Pancreas (tissue), 10 donors: ENCODE results near the gene HCAR1. TPM values are rescaled to one million over a fixed set of nuclear protein-coding genes. Genes with fewer than 3 reads are reported as not detected.

ENCODE experiments used
- ATAC-seq, 4 donors: fragments of 200-7000 bp; cut with Tn5 transposase; one replicate each; pipeline versions ENCODE4 v1.8.0 to v1.9.1; 2020; ENCODE audit warnings: mild to moderate bottlenecking in 4 of 4, moderate library complexity in 4 of 4
- DNase-seq, 6 donors: peaks; one replicate each; pipeline ENCODE4 v3.0.0-alpha.2; 2020
- FAIRE-seq: peaks from 2 replicates; lab custom pipeline; 2012; peaks lifted over from hg19 to GRCh38; lab: Jason Lieb, UNC
- H3K27ac ChIP-seq, 4 donors: fragments of 200-600 bp; sonication (generic); 1 replicate in 3 of 4; 2 replicates in 1 of 4; pipeline versions ENCODE4 v1.5.0 to v1.8.0; 2020
- H3K27me3 ChIP-seq, 4 donors: fragments of 200-600 bp; one replicate each; pipeline ENCODE4 v1.8.0; 2021
- H3K36me3 ChIP-seq, 3 donors: fragments of 200-600 bp; sonication (generic) in 1 of 3; one replicate each; pipeline versions ENCODE4 v1.5.0 to v1.8.0; 2020 to 2021
- H3K4me1 ChIP-seq, 3 donors: fragments of 200-600 bp; one replicate each; pipeline ENCODE4 v1.8.0; 2021
- H3K4me3 ChIP-seq, 4 donors: fragments of 200-600 bp; sonication (generic) in 2 of 4; one replicate each; pipeline versions ENCODE4 v1.5.0 to v1.8.0; 2020 to 2021
- H3K9me3 ChIP-seq, 4 donors: fragments of 200-600 bp; one replicate each; pipeline ENCODE4 v1.8.0; 2021
- WGBS, 2 donors: extraction: QIAGEN DNeasy Blood & Tissue Kit; methylation state at CpG; one replicate each; pipeline ENCODE4 v1.1.7; 2013; 5-methylcytosine and 5-hydroxymethylcytosine counted together
- intact Hi-C, 3 donors: fragments of 100-400 bp; cut with DNase I; formaldehyde crosslinking; loops; one replicate each; pipeline versions ENCODE4 v1.11.1 to v1.14.2; 2022
- polyA plus RNA-seq, 2 donors: library from polyadenylated mRNA; stranded (reverse); fragments of 200-250 nt; gene quantifications; one replicate each; pipeline ENCODE4 v1.2.3, GENCODE V29; 2013
- total RNA-seq, 6 donors: library from RNA; stranded (reverse); fragmentation: NEBNext Ultra II Directional in 4 of 6; extraction: Animal tissue kit (Norgen Biotek cat#: 25700) in 4 of 6; gene quantifications; one replicate each; pipeline versions ENCODE4 v1.2.1 to v1.2.4, GENCODE V29; 2021 to 2023
- TF ChIP-seq, protein P1 (sequence below), 4 donors: fragments of 200-600 bp; sonication (generic) in 3 of 4; IDR thresholded peaks; one replicate each; pipeline versions ENCODE4 v1.5.0 to v1.8.0; 2021; ENCODE audit warnings: antibody characterized with exemption in 4 of 4
- donor health status: healthy with polysubstance abuse.
- donor health status: DM: no; HTN: no; CAD: no; lungs with moderate emphysema.
- donor health status: DM: no; HTN: no; CAD: no.
- donor health status: control.
- donor health status: control.
- donor health status: Bipolar disorder and iron deficiency.
- donor health status: DM: yes; HTN: yes; CAD: no.
- donor health status: DM: no; HTN: no; CAD: no.
- donor health status: DM: no; HTN: no; CAD: no.
- donor health status: DM: yes; HTN: yes; CAD: no.

Gene HCAR1
- total and polyA plus RNA-seq, 8 donors = 0.04 to 0.19 (median 0.11) TPM; not detected in 3

DNA sequence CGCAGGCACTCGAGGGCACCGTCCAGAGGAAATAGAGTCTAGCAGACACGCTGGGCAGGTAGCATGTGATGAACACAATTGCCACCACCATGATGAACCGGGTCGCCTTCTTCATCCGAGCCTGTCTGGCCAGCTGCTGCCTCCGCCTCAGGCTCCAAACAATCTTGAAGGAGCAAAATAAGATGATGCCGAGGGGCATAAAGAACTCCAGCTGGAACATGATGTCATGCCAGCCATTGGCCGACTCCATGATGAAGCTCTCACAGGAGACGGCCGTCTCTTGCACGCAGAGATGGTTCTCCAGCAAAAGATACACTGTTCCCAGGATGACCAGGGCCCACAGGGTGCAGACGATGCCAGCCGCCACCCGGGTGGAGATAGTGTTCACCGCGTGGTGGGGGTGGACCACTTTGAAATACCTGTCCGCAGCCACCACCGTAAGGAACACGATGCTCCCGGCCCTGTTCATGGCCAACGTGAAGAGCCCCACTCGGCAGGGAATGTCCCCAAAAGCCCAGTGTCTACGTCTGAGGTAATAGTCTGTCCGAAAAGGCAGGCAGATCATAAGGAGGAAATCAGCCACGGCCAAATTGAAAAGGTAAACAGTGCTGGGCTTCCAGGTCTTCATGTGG, 945 bp downstream of the HCAR1 start:
- intact Hi-C loops = no loop called here

GRCh38 chr12:122726080-122726558, 4.5 kb downstream of the HCAR1 start:
- no peak for FAIRE-seq
- DNase-seq = no peak
- Histone ChIP-seq H3K27me3 (no peaks in the 10 kb centered on the region), H3K4me1 (no peaks in the 10 kb centered on the region), H3K27ac (peak overlapping the region in 1 of 4 donors; percentile 55), H3K36me3 (no peaks in the 10 kb centered on the region), H3K9me3 (no peaks in the 10 kb centered on the region), H3K4me3 (no peak overlapping the region)
- TF ChIP-seq, protein P1, sequence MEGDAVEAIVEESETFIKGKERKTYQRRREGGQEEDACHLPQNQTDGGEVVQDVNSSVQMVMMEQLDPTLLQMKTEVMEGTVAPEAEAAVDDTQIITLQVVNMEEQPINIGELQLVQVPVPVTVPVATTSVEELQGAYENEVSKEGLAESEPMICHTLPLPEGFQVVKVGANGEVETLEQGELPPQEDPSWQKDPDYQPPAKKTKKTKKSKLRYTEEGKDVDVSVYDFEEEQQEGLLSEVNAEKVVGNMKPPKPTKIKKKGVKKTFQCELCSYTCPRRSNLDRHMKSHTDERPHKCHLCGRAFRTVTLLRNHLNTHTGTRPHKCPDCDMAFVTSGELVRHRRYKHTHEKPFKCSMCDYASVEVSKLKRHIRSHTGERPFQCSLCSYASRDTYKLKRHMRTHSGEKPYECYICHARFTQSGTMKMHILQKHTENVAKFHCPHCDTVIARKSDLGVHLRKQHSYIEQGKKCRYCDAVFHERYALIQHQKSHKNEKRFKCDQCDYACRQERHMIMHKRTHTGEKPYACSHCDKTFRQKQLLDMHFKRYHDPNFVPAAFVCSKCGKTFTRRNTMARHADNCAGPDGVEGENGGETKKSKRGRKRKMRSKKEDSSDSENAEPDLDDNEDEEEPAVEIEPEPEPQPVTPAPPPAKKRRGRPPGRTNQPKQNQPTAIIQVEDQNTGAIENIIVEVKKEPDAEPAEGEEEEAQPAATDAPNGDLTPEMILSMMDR (IDR thresholded peaks at IDR 0.05) = no peak
- peak in 2 of 4 donors; percentile 43 to 84 for ATAC-seq
- WGBS, 2 donors = 57 to 66% methylated on average over 5 of the region's 5 CpGs
- intact Hi-C loops = no loop called here

More for the DNA sequence above, 945 bp downstream of the HCAR1 start:
- no peaks in the 10 kb centered on the region for H3K9me3 ChIP-seq
- WGBS, 2 donors = 78 to 85% methylated on average over 27 of the region's 27 CpGs
- ATAC-seq (no peak), DNase-seq (no peak), FAIRE-seq (no peak)
- H3K36me3 ChIP-seq = no peaks in the 10 kb centered on the region
- H3K27me3 ChIP-seq = no peaks in the 10 kb centered on the region
- no peaks in the 10 kb centered on the region for H3K4me1 ChIP-seq
- H3K4me3 ChIP-seq = no peak overlapping the region
- H3K27ac ChIP-seq = no peak overlapping the region
- TF ChIP-seq, protein P1 (IDR thresholded peaks at IDR 0.05) = no peak

DNA sequence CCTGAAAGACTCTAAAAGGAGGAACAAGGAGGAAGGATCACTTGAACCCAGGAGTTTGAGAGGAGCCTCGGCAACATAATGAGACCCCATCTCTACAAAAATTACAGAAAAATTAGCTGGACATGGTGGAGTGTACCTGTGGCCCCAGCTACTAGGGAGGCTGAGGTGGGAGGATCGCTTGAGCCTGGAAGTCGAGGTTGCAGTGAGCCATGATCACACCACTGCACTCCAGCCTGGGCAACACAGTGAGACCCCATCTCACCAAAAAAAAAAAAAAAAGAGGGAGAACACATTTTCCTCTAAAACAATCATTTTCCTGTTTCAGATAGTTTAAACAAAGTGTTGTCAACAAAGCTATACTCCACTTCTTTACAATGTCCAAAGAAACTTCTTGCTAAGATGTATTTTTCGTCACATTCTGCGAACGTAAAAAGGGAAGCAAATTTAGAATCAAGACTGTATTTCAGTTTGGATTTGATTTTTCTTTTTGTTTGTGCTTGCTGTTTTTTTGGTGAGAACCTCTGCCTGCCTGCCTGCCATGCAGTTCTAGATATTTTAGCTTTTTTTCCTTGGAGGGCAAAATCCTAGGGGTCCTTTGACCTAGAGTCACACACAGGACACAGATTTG, 5.1 kb downstream of the HCAR1 start:
- WGBS, 2 donors = 74 to 88% methylated on average over 6 of the region's 6 CpGs
- no peak for DNase-seq
- no peaks in the 10 kb centered on the region for H3K27me3 ChIP-seq
- intact Hi-C loops = no loop called here
- H3K4me3 ChIP-seq = no peak overlapping the region
- peak overlapping the region in 1 of 4 donors; percentile 55 for H3K27ac ChIP-seq
- TF ChIP-seq, protein P1 (IDR thresholded peaks at IDR 0.05) = no peak
- H3K36me3 ChIP-seq = no peaks in the 10 kb centered on the region
- no peaks in the 10 kb centered on the region for H3K9me3 ChIP-seq
- FAIRE-seq = no peak
- no peak for ATAC-seq
- H3K4me1 ChIP-seq = no peaks in the 10 kb centered on the region

DNA sequence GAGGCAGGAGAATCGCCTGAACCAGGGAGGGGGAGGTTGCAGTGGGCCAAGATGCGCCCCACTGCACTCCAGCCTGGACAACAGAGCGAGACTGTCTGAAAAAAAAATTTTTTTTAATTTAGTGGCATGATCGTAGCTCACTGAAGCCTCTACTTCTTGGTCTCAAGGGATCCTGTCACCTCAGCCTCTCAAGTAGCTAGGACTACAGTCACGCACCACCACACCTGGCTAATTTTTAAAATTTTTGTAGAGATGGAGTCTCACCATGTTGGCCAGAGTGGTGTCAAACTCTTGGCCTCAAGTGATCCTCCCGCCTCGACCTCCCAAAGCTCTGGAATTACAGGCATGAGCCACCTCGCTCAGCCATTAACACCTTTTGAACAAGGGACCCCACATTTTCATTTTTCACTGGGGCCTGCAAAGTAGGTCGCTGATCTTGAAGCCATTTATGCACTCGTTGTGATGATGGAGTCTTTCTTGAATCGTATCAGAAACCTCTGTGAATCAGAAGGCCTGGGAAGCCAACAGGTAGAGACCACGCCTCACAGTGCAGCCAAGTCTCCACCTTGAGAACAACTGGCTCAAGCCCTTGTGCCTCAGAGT, 5.9 kb downstream of the HCAR1 start:
- TF ChIP-seq, protein P1 (IDR thresholded peaks at IDR 0.05) = no peak
- DNase-seq = no peak
- 82 to 86% methylated on average over 12 of the region's 12 CpGs for WGBS, 2 donors
- no peaks in the 10 kb centered on the region for H3K9me3 ChIP-seq
- no peak overlapping the region for H3K4me3 ChIP-seq
- intact Hi-C loops = no loop called here
- no peak for FAIRE-seq
- H3K36me3 ChIP-seq = no peaks in the 10 kb centered on the region
- no peak for ATAC-seq
- no peak overlapping the region for H3K27ac ChIP-seq
- no peaks in the 10 kb centered on the region for H3K27me3 ChIP-seq
- H3K4me1 ChIP-seq = no peaks in the 10 kb centered on the region
